ENCODE measurements around the gene NAPSA.

DNA sequence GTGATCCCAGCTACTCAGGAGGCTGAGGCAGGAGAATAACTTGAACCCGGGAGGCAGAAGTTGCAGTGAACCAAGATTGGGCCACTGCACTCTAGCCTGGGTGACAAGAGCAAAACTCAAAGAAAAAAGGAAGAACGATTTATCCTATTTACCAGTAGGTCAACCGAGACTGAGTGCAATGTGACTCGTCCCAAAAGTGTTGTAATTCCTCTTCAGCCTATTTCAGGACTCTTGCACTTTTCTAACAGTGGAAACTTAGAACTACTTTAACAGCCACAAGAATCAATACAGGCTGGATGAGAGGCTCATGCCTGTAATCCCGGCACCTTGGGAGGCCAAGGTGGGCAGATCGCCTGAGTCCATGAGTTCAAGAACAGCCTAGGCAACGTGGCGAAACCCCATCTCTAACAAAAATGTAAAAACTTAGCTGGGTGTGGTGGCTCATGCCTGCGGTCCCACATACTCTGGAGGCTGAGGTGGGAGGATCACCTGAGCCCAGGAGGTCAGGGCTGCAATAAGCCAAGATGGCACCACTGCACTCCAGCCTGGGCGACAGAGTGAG is 6.6 kb upstream of the NAPSA start:
- TF ChIP-seq, protein P1, sequence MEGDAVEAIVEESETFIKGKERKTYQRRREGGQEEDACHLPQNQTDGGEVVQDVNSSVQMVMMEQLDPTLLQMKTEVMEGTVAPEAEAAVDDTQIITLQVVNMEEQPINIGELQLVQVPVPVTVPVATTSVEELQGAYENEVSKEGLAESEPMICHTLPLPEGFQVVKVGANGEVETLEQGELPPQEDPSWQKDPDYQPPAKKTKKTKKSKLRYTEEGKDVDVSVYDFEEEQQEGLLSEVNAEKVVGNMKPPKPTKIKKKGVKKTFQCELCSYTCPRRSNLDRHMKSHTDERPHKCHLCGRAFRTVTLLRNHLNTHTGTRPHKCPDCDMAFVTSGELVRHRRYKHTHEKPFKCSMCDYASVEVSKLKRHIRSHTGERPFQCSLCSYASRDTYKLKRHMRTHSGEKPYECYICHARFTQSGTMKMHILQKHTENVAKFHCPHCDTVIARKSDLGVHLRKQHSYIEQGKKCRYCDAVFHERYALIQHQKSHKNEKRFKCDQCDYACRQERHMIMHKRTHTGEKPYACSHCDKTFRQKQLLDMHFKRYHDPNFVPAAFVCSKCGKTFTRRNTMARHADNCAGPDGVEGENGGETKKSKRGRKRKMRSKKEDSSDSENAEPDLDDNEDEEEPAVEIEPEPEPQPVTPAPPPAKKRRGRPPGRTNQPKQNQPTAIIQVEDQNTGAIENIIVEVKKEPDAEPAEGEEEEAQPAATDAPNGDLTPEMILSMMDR (IDR thresholded peaks at IDR 0.05), result no peak
- TF ChIP-seq POLR2AphosphoS5 (IDR thresholded peaks at IDR 0.05), result no peak
- TF ChIP-seq EP300 (IDR thresholded peaks at IDR 0.05), result no peak

All from esophagus muscularis mucosa (tissue), 4 donors.